GM18951 (cell line): ENCODE measurements around the gene SPNS2.

Experiments used
- POLR2A ChIP-seq: IDR thresholded peaks from 4 replicates; pipeline ENCODE4 v1.6.1; 2011; ENCODE audit warnings: mild to moderate bottlenecking; ENCODE audit not compliant: insufficient read length, insufficient read depth; ENCODE audit errors: extremely low read depth
- in situ Hi-C: fragments of 300-500 bp; cut with MboI; formaldehyde crosslinking; loops from one replicate; pipeline ENCODE4 v1.12.0; 2022; ENCODE audit warnings: low sequenced_read_pairs, mixed read lengths, inconsistent platforms; ENCODE audit not compliant: unreplicated experiment

Gene SPNS2

GRCh38 chr17:4587195-4587594 is 88.5 kb downstream of the SPNS2 start:
- in situ Hi-C loops = no loop called here
- TF ChIP-seq POLR2A = no peak

GRCh38 chr17:4587803-4588202 is 89.1 kb downstream of the SPNS2 start:
- no peak for TF ChIP-seq POLR2A
- in situ Hi-C loops = no loop called here

GRCh38 chr17:4588391-4588790 is 89.7 kb downstream of the SPNS2 start:
- in situ Hi-C loops = no loop called here
- no peak for TF ChIP-seq POLR2A
